ENCODE data around the gene ITGAD.

The ITGAD gene

DNA sequence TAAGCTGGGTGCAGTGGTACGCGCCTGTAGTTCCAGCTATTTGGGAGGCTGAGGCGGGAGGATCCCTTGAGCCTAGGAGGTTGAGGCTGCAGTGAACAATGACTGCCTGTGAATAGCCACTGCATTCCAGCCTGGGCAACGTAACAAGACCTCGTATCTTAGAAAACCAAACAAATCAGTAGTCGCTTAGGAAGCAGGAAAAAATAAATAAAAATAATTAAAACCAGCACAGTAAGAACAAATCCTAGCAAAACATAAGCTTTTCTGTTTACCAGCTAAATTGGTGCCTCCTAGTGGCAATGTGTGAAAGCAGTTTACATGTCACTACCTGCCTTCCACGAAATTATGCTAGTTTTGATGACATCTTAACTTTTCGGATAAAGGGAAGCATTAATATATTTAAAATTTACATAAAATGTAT is 67.5 kb downstream of the ITGAD start:
- H3K4me1 ChIP-seq (ENCODE audit: control insufficient read depth, insufficient read depth, low read length, unreplicated experiment), result peaks cover 27% of the 10 kb centered on the region
- no peaks in the 10 kb centered on the region for H3K27me3 ChIP-seq (ENCODE audit: insufficient read depth, low read length)
- peak overlapping the region; percentile 77 for H3K4me3 ChIP-seq (ENCODE audit: low read depth, low read length)
- H3K36me3 ChIP-seq (ENCODE audit: insufficient read depth, low read length), result no peaks in the 10 kb centered on the region
- peaks cover 33% of the 10 kb centered on the region for H3K79me2 ChIP-seq (ENCODE audit: control insufficient read depth, insufficient read depth, low read length, unreplicated experiment)
- H3K27ac ChIP-seq (ENCODE audit: low read depth, low read length), result peak overlapping the region; percentile 90
- no peak overlapping the region for H2AFZ ChIP-seq (ENCODE audit: low read length, unreplicated experiment)

DNA sequence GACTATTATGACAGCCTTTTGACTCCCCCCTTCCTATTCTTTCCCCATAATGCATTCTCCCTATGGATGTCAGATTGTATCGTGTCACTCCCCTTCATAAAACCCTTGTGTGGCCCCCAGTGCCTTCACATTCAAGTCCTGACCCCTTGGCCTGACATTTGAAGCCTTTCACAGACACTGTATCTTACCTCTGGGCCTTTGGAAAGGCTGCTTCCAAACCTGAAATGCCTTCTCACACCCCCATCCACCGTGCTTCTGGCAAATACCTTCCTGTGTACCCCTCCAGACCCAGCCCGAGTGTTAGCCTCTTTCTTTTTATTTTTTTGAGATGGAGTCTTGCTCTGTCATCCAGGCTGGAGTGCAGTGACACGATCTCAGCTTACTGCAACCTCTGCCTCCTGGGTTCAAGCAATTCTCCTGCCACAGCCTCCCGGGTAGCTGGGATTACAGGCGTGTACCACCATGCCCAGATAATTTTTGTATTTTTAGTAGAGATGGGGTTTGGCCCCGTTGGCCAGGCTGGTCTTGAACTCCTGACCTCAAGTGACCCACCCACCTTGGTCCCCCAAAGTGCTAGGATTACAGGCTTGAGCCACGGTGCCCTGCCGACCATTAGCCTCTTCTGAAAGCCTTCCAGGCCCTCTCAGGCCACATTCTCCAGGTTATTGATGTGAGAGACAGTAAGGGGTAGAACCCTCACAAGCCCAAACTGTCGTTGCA is 68.2 kb downstream of the ITGAD start:
- Histone ChIP-seq H3K4me3 (ENCODE audit: low read depth, low read length) (no peak overlapping the region), H3K27ac (ENCODE audit: low read depth, low read length) (no peak overlapping the region), H3K79me2 (ENCODE audit: control insufficient read depth, insufficient read depth, low read length, unreplicated experiment) (peaks cover 26% of the 10 kb centered on the region), H2AFZ (ENCODE audit: low read length, unreplicated experiment) (no peak overlapping the region), H3K4me1 (ENCODE audit: control insufficient read depth, insufficient read depth, low read length, unreplicated experiment) (peaks cover 21% of the 10 kb centered on the region), H3K36me3 (ENCODE audit: insufficient read depth, low read length) (no peaks in the 10 kb centered on the region), H3K27me3 (ENCODE audit: insufficient read depth, low read length) (no peaks in the 10 kb centered on the region)

DNA sequence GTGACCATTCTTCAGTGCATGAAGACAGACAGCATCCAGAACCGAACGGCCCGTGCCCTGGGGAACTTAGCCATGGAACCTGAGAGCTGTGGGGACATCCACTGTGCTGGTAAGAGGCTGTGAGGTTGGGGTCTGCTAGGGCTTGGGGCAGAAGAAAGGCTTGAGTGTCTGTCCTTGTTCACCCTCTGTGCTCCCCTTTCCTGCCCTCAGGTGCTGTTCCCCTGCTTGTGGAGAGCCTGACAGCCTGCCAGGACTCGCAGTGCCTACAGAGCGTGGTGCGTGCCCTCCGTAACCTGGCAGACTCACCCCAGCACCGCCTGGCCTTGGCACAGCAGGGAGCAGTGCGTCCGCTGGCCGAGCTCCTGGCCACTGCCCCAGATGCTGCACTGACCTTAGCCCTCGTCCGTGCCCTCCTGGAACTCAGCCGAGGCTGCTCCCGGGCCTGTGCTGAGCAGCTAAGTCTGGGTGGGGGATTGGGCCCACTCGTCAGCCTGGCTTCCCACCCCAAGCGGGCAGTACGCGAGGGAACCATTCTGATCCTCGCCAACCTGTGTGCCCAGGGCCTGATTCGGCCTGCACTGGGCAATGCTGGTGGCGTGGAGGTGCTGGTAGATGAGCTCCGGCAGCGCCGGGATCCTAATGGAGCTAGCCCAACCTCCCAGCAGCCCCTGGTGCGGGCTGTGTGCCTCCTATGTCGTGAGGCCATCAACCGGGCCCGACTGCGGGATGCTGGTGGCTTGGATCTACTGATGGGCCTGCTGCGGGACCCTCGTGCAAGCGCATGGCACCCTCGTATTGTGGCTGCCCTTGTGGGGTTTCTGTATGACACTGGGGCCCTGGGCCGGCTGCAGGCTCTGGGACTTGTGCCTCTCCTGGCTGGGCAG is 69.0 kb downstream of the ITGAD start:
- Histone ChIP-seq H3K27me3 (ENCODE audit: insufficient read depth, low read length) (no peaks in the 10 kb centered on the region), H3K36me3 (ENCODE audit: insufficient read depth, low read length) (no peaks in the 10 kb centered on the region), H3K4me1 (ENCODE audit: control insufficient read depth, insufficient read depth, low read length, unreplicated experiment) (peaks cover 18% of the 10 kb centered on the region), H3K4me3 (ENCODE audit: low read depth, low read length) (no peak overlapping the region), H3K27ac (ENCODE audit: low read depth, low read length) (no peak overlapping the region), H3K79me2 (ENCODE audit: control insufficient read depth, insufficient read depth, low read length, unreplicated experiment) (peaks cover 18% of the 10 kb centered on the region), H2AFZ (ENCODE audit: low read length, unreplicated experiment) (no peak overlapping the region)

DNA sequence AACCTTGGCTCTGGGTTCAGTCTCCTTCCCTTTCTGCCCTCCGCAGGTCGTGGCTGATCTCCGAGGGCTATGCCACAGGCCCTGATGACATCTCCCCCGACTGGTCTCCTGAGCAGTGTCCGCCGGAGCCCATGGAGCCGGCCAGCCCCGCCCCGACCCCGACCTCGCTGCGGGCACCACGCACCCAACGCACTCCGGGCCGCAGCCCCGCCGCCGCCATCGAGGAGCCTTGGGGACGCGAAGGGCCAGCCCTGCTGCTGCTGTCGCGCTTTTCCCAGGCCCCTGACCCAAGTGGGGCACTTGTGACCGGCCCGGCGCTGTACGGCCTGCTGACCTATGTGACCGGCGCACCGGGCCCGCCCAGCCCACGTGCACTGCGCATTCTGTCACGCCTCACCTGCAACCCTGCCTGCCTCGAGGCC is 71.2 kb downstream of the ITGAD start:
- H3K27ac ChIP-seq (ENCODE audit: low read depth, low read length), result no peak overlapping the region
- peaks cover 13% of the 10 kb centered on the region for H3K4me1 ChIP-seq (ENCODE audit: control insufficient read depth, insufficient read depth, low read length, unreplicated experiment)
- no peaks in the 10 kb centered on the region for H3K27me3 ChIP-seq (ENCODE audit: insufficient read depth, low read length)
- H2AFZ ChIP-seq (ENCODE audit: low read length, unreplicated experiment), result no peak overlapping the region
- H3K36me3 ChIP-seq (ENCODE audit: insufficient read depth, low read length), result no peaks in the 10 kb centered on the region
- H3K4me3 ChIP-seq (ENCODE audit: low read depth, low read length), result no peak overlapping the region
- peaks cover 4% of the 10 kb centered on the region for H3K79me2 ChIP-seq (ENCODE audit: control insufficient read depth, insufficient read depth, low read length, unreplicated experiment)

DNA sequence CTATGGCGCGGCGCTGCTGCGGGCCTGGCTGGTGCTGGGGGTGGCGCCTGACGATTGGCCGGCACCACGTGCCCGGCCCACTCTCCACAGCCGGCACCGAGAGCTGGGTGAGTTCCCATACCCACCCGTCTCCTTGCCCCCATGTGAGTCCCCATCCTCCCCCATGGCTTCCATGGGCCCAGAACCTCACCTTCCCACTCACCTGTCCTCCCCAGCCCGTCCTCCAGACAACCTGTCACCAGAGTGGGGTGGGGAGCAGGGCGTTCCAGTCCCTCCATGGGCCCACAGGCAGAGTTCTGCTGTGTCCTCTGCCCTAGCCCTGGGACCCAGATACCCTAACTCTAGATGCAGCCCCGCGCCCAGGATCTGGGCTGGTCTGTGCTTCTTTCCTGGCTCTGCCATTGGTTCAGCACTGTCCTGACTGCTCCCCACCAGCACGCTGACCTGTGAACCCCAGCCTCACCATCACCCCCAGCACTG is 71.7 kb downstream of the ITGAD start:
- no peak overlapping the region for H2AFZ ChIP-seq (ENCODE audit: low read length, unreplicated experiment)
- no peak overlapping the region for H3K4me3 ChIP-seq (ENCODE audit: low read depth, low read length)
- no peaks in the 10 kb centered on the region for H3K36me3 ChIP-seq (ENCODE audit: insufficient read depth, low read length)
- no peak overlapping the region for H3K27ac ChIP-seq (ENCODE audit: low read depth, low read length)
- H3K4me1 ChIP-seq (ENCODE audit: control insufficient read depth, insufficient read depth, low read length, unreplicated experiment), result peaks cover 13% of the 10 kb centered on the region
- H3K27me3 ChIP-seq (ENCODE audit: insufficient read depth, low read length), result no peaks in the 10 kb centered on the region
- H3K79me2 ChIP-seq (ENCODE audit: control insufficient read depth, insufficient read depth, low read length, unreplicated experiment), result peaks cover 4% of the 10 kb centered on the region

DNA sequence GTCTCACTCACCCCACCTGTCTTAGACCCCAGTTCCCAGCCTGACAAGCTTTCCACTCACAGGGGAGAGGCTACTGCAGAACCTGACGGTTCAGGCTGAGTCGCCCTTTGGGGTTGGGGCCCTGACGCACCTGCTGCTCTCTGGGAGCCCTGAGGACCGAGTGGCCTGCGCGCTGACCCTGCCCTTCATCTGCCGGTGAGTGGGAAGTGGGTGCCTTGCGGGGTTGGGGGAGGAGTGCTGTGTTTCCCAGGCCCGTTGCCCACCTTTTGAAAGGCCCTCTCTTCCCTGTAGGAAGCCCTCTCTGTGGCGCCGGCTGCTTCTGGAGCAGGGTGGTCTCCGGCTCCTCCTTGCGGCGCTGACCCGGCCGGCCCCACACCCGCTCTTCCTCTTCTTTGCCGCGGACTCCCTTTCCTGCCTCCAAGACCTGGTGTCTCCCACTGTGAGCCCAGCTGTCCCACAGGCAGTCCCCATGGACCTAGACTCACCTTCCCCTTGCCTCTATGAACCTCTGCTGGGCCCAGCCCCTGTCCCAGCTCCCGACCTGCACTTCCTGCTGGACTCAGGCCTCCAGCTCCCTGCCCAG is 72.7 kb downstream of the ITGAD start:
- H2AFZ ChIP-seq (ENCODE audit: low read length, unreplicated experiment), result no peak overlapping the region
- H3K27me3 ChIP-seq (ENCODE audit: insufficient read depth, low read length), result no peaks in the 10 kb centered on the region
- peaks cover 14% of the 10 kb centered on the region for H3K4me1 ChIP-seq (ENCODE audit: control insufficient read depth, insufficient read depth, low read length, unreplicated experiment)
- H3K27ac ChIP-seq (ENCODE audit: low read depth, low read length), result no peak overlapping the region
- peaks cover 4% of the 10 kb centered on the region for H3K79me2 ChIP-seq (ENCODE audit: control insufficient read depth, insufficient read depth, low read length, unreplicated experiment)
- H3K4me3 ChIP-seq (ENCODE audit: low read depth, low read length), result no peak overlapping the region
- no peaks in the 10 kb centered on the region for H3K36me3 ChIP-seq (ENCODE audit: insufficient read depth, low read length)

DNA sequence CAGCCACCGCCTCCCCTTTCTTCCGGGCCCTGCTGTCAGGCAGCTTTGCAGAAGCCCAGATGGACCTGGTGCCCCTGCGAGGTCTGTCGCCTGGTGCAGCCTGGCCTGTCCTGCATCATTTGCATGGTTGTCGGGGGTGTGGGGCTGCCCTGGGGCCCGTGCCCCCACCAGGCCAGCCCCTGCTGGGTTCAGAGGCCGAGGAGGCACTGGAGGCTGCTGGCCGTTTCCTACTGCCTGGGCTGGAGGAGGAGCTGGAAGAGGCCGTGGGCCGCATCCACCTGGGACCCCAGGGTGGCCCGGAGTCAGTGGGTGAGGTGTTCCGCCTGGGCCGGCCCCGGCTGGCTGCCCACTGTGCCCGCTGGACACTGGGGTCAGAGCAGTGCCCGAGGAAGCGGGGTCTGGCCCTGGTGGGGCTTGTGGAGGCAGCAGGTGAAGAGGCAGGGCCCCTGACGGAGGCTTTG is 73.3 kb downstream of the ITGAD start:
- H3K36me3 ChIP-seq (ENCODE audit: insufficient read depth, low read length), result no peaks in the 10 kb centered on the region
- no peak overlapping the region for H2AFZ ChIP-seq (ENCODE audit: low read length, unreplicated experiment)
- H3K4me3 ChIP-seq (ENCODE audit: low read depth, low read length), result no peak overlapping the region
- no peaks in the 10 kb centered on the region for H3K27me3 ChIP-seq (ENCODE audit: insufficient read depth, low read length)
- H3K79me2 ChIP-seq (ENCODE audit: control insufficient read depth, insufficient read depth, low read length, unreplicated experiment), result peaks cover 6% of the 10 kb centered on the region
- H3K4me1 ChIP-seq (ENCODE audit: control insufficient read depth, insufficient read depth, low read length, unreplicated experiment), result peaks cover 19% of the 10 kb centered on the region
- H3K27ac ChIP-seq (ENCODE audit: low read depth, low read length), result peak overlapping the region; percentile 53; the same call in 1 of the 2 replicates

DNA sequence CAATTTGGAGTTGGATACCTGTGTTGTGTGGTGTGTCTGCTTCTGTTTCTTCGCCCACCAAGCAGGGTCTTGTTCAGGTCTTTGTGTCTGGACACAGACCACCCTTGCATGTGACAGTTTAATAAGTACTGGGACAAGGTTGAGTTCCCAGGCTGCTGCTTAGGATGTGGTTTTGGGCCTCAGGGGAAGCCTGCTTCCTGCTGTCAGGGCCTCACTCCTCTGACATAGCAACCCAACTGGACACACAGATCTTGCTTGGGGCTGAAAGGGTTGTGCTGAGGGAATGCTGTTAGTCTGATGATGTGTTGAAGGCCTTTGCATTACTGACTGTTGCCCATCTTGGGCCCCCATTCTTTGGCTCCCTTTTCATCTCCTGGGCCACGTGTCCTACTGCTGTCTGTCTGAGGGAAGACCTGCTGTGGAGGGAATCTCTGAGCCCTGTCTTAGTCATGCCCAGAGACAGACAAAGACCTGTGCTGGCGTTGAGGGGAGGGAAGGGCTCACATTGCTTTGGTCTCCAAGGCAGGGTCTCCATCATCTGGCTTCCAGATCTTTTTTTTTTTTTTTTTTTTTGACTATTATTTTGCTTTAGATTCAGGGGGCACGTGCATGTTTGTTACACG is 74.1 kb downstream of the ITGAD start:
- Histone ChIP-seq H3K4me3 (ENCODE audit: low read depth, low read length) (no peak overlapping the region), H3K4me1 (ENCODE audit: control insufficient read depth, insufficient read depth, low read length, unreplicated experiment) (peaks cover 21% of the 10 kb centered on the region), H3K36me3 (ENCODE audit: insufficient read depth, low read length) (no peaks in the 10 kb centered on the region), H3K79me2 (ENCODE audit: control insufficient read depth, insufficient read depth, low read length, unreplicated experiment) (peaks cover 7% of the 10 kb centered on the region), H3K27ac (ENCODE audit: low read depth, low read length) (peak overlapping the region; percentile 56; the same call in 1 of the 2 replicates), H3K27me3 (ENCODE audit: insufficient read depth, low read length) (no peaks in the 10 kb centered on the region), H2AFZ (ENCODE audit: low read length, unreplicated experiment) (no peak overlapping the region)

DNA sequence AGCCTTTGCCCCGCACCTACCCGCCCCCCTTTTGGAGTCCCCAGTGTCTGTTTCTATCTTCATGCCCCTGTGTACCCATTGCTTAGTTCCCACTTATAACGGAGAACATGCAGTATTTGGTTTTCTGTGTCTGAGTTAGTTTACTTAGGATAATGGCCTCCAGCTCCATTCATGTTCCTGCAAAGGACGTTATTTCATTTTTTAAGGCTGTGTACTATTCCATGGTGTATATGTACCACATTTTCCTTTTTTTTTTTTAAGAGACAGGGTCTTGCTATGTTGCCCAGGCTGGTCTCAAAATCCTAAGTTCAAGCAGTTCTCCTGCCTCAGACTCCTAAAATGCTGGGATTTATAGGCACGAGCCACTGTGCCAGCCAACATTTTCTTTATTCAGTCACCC is 74.7 kb downstream of the ITGAD start:
- no peak overlapping the region for H3K27ac ChIP-seq (ENCODE audit: low read depth, low read length)

DNA sequence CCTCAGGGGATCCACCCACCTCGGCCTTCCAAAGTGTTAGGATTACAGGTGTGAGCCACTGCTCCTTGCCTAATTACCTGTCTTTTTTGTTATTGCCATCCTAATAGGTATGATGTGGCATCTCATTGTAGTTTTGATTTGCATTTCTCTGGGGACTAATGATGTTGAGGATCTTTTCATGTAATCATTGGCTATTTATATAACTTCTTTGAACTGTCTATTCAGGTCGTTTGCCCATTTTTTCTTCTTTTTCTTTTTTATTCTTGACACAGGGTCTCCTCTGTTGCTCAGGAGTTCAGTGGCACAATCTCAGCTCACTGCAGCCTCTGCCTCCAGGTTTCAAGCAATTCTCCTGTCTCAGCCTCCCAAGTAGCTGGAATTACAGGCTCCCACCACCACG is 77.5 kb downstream of the ITGAD start:
- Histone ChIP-seq H3K79me2 (ENCODE audit: control insufficient read depth, insufficient read depth, low read length, unreplicated experiment) (peaks cover 18% of the 10 kb centered on the region), H2AFZ (ENCODE audit: low read length, unreplicated experiment) (no peak overlapping the region), H3K27ac (ENCODE audit: low read depth, low read length) (no peak overlapping the region), H3K4me3 (ENCODE audit: low read depth, low read length) (peak overlapping the region; percentile 93), H3K4me1 (ENCODE audit: control insufficient read depth, insufficient read depth, low read length, unreplicated experiment) (peaks cover 35% of the 10 kb centered on the region), H3K27me3 (ENCODE audit: insufficient read depth, low read length) (no peaks in the 10 kb centered on the region), H3K36me3 (ENCODE audit: insufficient read depth, low read length) (peaks cover 17% of the 10 kb centered on the region)

More for the DNA sequence above, 74.7 kb downstream of the ITGAD start:
- no peaks in the 10 kb centered on the region for H3K27me3 ChIP-seq (ENCODE audit: insufficient read depth, low read length)
- peaks cover 7% of the 10 kb centered on the region for H3K79me2 ChIP-seq (ENCODE audit: control insufficient read depth, insufficient read depth, low read length, unreplicated experiment)
- H2AFZ ChIP-seq (ENCODE audit: low read length, unreplicated experiment), result no peak overlapping the region
- H3K4me3 ChIP-seq (ENCODE audit: low read depth, low read length), result no peak overlapping the region
- H3K4me1 ChIP-seq (ENCODE audit: control insufficient read depth, insufficient read depth, low read length, unreplicated experiment), result peaks cover 21% of the 10 kb centered on the region
- H3K36me3 ChIP-seq (ENCODE audit: insufficient read depth, low read length), result no peaks in the 10 kb centered on the region
